Measurements from ENCODE around the gene WASF2. TPM values are rescaled to one million over a fixed set of nuclear protein-coding genes. Genes with fewer than 3 reads are reported as not detected.
A peak's percentile ranks its signal among the peaks of the same experiment; 100 is the strongest.

WASF2 gene
- total RNA-seq, 2 donors from 2014 or later = 71.8 to 77.4 TPM

- ATAC-seq (no peak), DNase-seq (no peak)
- intact Hi-C loops (cut with DNase I) = no loop called here
Observed at GRCh38 chr1:27522432-27523336, 32.7 kb upstream of the WASF2 start.

GRCh38 chr1:27521861-27522431 lies 32.0 kb upstream of the WASF2 start:
- intact Hi-C loops (cut with DNase I) = no loop called here
- ATAC-seq = no peak
- no peak for DNase-seq

- peak; percentile 20 to 35 for ATAC-seq
- peak; percentile 48 for DNase-seq
Observed at GRCh38 chr1:27521336-27521831, 31.4 kb upstream of the WASF2 start.

GRCh38 chr1:27520651-27521050 lies 30.7 kb upstream of the WASF2 start:
- intact Hi-C loops (cut with DNase I) = no loop called here
- no peak for DNase-seq
- no peak for ATAC-seq

More at GRCh38 chr1:27521336-27521831, 31.4 kb upstream of the WASF2 start:
- intact Hi-C loops (cut with DNase I) = no loop called here

GRCh38 chr1:27519331-27520258 lies 29.6 kb upstream of the WASF2 start:
- ATAC-seq = peak; percentile 39 to 70
- peak; percentile 67 for DNase-seq
- intact Hi-C loops (cut with DNase I) = no loop called here

- DNase-seq (no peak), ATAC-seq (no peak)
- intact Hi-C loops (cut with DNase I) = no loop called here
Observed at GRCh38 chr1:27518808-27519207, 28.8 kb upstream of the WASF2 start.

- intact Hi-C loops (cut with DNase I) = no loop called here
- DNase-seq (no peak), ATAC-seq (peak in 1 of 2 donors; percentile 32)
Observed at GRCh38 chr1:27517907-27518718, 28.1 kb upstream of the WASF2 start.

GRCh38 chr1:27517301-27517700 lies 27.3 kb upstream of the WASF2 start:
- intact Hi-C loops (cut with DNase I) = no loop called here
- no peak for DNase-seq
- ATAC-seq = no peak

GRCh38 chr1:27515626-27516025 lies 25.7 kb upstream of the WASF2 start:
- intact Hi-C loops (cut with DNase I) = no loop called here
- DNase-seq = no peak
- no peak for ATAC-seq

- intact Hi-C loops (cut with DNase I) = no loop called here
- DNase-seq = no peak
- peak; percentile 56 to 67 for ATAC-seq
Observed at GRCh38 chr1:27513958-27514357, 24.0 kb upstream of the WASF2 start.

GRCh38 chr1:27513528-27513927 lies 23.6 kb upstream of the WASF2 start:
- intact Hi-C loops (cut with DNase I) = no loop called here
- DNase-seq = peak; percentile 70
- peak; percentile 4 to 63 for ATAC-seq

- intact Hi-C loops (cut with DNase I) = no loop called here
- DNase-seq (no peak), ATAC-seq (no peak)
Observed at GRCh38 chr1:27509127-27510080, 19.4 kb upstream of the WASF2 start.

- DNase-seq = no peak
- no peak for ATAC-seq
- intact Hi-C loops (cut with DNase I) = no loop called here
Observed at GRCh38 chr1:27507960-27508665, 18.1 kb upstream of the WASF2 start.

GRCh38 chr1:27506703-27507102 lies 16.7 kb upstream of the WASF2 start:
- intact Hi-C loops (cut with DNase I) = no loop called here
- ATAC-seq (no peak), DNase-seq (no peak)

- ATAC-seq (no peak), DNase-seq (no peak)
- intact Hi-C loops (cut with DNase I) = no loop called here
Observed at GRCh38 chr1:27505420-27505680, 15.4 kb upstream of the WASF2 start.

GRCh38 chr1:27504588-27505419 lies 14.8 kb upstream of the WASF2 start:
- ATAC-seq = peak; percentile 94 to 95
- intact Hi-C loops (cut with DNase I) = no loop called here
- DNase-seq = peak; percentile 91
